Ovary (tissue), 1 donor: ENCODE measurements around the gene CCDC187.

Source experiments
- EP300 ChIP-seq: sonication (generic); formaldehyde crosslinking; IDR thresholded peaks from one replicate; pipeline ENCODE4 v1.6.1; 2017; ENCODE audit warnings: antibody characterized with exemption
- POLR2A ChIP-seq: fragments of 450-650 bp; IDR thresholded peaks from one replicate; pipeline ENCODE4 v1.6.1; 2017; ENCODE audit warnings: antibody characterized with exemption, mild to moderate bottlenecking, moderate library complexity

DNA sequence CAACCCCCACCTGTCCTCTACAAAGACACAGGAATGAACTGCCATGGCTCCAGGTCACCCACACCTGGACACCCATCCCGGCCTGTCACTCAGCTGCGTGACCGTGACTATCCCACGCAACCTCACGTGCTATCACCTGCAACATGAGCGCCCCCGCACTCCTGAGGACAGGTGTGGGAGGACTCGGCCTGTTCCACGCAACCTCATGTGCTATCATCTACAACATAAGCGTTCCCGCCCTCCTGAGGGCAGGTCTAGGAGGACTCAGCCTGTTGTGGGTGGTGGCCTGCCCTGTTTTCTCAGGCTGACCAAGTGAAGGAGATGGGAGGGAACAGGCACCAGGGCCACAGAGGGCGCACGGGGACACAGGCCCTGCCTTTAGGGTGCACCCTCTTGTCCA lies 62.4 kb downstream of the CCDC187 start:
- no peak for TF ChIP-seq POLR2A
- TF ChIP-seq EP300 = no peak
